BE2C (cell line): ENCODE results near the gene ICAM5.

Experiments
- DNase-seq: peaks from one replicate; pipeline ENCODE4 v3.0.0-alpha.2; 2020
- H3K27me3 ChIP-seq: fragments of 250-450 bp; sonication (Bioruptor Pico); 2 replicates; pipeline ENCODE4 v1.5.1; 2020; ENCODE audit warnings: mild to moderate bottlenecking
- H3K36me3 ChIP-seq: fragments of 250-450 bp; sonication (Bioruptor Pico); 2 replicates; pipeline ENCODE4 v1.5.1; 2020; ENCODE audit warnings: mild to moderate bottlenecking
- H3K4me1 ChIP-seq: fragments of 250-450 bp; sonication (Bioruptor Pico); 2 replicates; pipeline ENCODE4 v1.5.1; 2020
- H3K4me3 ChIP-seq: 2 replicates; pipeline ENCODE4 v1.5.1; 2011; ENCODE audit warnings: low read depth, low read length
- H3K9me3 ChIP-seq: fragments of 250-450 bp; sonication (Bioruptor Pico); 2 replicates; pipeline ENCODE4 v1.5.1; 2020
- TF ChIP-seq, protein P1 (sequence below): IDR thresholded peaks from 2 replicates; pipeline ENCODE4 v1.5.1; 2012; ENCODE audit warnings: mild to moderate bottlenecking, low read depth, low read length

ICAM5 gene

DNA sequence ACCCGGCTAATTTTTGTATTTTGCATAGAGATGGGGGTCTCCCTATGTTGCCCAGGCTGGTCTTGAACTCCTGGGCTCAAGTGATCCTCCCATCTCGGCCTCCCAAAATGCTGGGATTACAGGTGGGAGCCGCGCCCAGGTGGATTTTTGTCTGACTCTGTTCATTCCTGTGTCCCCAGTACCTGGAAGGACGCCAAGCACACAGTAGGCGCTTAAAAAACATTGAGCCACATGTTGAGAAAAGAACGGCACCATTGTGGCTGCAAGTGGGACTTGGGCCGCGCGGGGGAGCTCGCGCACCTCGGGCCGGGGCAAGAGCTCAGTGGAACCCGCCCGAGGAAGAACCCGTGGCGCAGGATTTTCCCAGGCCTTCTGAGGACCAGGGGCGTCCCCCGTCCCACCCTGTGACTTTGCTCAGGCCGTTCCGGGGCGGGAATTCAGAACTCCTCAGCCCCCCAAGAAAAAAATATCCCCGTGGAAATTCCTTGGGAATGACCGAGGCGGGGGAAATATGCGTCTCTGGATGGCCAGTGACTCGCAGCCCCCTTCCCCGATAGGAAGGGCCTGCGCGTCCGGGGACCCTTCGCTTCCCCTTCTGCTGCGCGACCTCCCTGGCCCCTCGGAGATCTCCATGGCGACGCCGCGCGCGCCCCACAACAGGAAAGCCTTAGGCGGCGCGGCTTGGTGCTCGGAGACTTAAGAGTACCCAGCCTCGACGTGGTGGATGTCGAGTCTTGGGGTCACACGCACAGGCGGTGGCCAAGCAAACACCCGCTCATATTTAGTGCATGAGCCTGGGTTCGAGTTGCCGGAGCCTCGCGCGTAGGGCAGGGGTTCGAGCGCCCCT is 20.2 kb upstream of the ICAM5 start:
- Histone ChIP-seq H3K27me3 (peaks cover 49% of the 10 kb centered on the region), H3K4me1 (no peaks in the 10 kb centered on the region), H3K36me3 (no peaks in the 10 kb centered on the region), H3K4me3 (peak overlapping the region; percentile 25; the same call in 1 of the 2 replicates), H3K9me3 (no peaks in the 10 kb centered on the region)
- TF ChIP-seq, protein P1, sequence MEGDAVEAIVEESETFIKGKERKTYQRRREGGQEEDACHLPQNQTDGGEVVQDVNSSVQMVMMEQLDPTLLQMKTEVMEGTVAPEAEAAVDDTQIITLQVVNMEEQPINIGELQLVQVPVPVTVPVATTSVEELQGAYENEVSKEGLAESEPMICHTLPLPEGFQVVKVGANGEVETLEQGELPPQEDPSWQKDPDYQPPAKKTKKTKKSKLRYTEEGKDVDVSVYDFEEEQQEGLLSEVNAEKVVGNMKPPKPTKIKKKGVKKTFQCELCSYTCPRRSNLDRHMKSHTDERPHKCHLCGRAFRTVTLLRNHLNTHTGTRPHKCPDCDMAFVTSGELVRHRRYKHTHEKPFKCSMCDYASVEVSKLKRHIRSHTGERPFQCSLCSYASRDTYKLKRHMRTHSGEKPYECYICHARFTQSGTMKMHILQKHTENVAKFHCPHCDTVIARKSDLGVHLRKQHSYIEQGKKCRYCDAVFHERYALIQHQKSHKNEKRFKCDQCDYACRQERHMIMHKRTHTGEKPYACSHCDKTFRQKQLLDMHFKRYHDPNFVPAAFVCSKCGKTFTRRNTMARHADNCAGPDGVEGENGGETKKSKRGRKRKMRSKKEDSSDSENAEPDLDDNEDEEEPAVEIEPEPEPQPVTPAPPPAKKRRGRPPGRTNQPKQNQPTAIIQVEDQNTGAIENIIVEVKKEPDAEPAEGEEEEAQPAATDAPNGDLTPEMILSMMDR, result peak; percentile 94
- DNase-seq, result peak; percentile 84

DNA sequence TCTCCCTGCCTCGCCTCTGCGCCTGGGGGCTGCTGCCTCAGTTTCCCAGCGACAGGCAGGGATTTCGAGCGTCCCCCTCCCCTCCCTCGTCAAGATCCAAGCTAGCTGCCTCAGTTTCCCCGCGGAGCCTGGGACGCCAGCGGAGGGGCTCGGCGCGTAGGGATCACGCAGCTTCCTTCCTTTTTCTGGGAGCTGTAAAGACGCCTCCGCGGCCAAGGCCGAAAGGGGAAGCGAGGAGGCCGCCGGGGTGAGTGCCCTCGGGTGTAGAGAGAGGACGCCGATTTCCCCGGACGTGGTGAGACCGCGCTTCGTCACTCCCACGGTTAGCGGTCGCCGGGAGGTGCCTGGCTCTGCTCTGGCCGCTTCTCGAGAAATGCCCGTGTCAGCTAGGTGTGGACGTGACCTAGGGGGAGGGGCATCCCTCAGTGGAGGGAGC is 19.6 kb upstream of the ICAM5 start:
- DNase-seq, result no peak
- no peak overlapping the region for H3K4me3 ChIP-seq
- H3K9me3 ChIP-seq, result no peaks in the 10 kb centered on the region
- TF ChIP-seq, protein P1, result no peak
- H3K27me3 ChIP-seq, result peaks cover 56% of the 10 kb centered on the region
- no peaks in the 10 kb centered on the region for H3K36me3 ChIP-seq
- H3K4me1 ChIP-seq, result no peaks in the 10 kb centered on the region

DNA sequence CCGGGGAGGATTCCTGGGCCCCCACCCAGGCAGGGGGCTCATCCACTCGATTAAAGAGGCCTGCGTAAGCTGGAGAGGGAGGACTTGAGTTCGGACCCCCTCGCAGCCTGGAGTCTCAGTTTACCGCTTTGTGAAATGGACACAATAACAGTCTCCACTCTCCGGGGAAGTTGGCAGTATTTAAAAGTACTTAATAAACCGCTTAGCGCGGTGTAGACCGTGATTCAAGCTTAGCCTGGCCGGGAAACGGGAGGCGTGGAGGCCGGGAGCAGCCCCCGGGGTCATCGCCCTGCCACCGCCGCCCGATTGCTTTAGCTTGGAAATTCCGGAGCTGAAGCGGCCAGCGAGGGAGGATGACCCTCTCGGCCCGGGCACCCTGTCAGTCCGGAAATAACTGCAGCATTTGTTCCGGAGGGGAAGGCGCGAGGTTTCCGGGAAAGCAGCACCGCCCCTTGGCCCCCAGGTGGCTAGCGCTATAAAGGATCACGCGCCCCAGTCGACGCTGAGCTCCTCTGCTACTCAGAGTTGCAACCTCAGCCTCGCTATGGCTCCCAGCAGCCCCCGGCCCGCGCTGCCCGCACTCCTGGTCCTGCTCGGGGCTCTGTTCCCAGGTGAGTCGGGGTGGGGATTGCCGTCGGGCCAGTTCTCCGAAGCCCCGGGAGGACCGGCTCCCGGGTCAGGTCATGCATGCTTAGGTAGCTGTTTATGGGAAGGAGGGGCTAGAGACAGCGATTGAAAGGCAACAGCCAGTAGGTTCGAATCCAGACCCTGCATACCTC is 18.9 kb upstream of the ICAM5 start, which contains the start of gene ICAM1:
ICAM1 (plus strand) TSS at position 505 of the 779 bp plus-strand sequence; CDS start at position 545, 40 bp downstream.
- TF ChIP-seq, protein P1, result no peak
- no peaks in the 10 kb centered on the region for H3K9me3 ChIP-seq
- H3K4me1 ChIP-seq, result no peaks in the 10 kb centered on the region
- H3K36me3 ChIP-seq, result no peaks in the 10 kb centered on the region
- DNase-seq, result no peak
- H3K27me3 ChIP-seq, result peaks cover 62% of the 10 kb centered on the region
- no peak within 1 kb of the TSS for H3K4me3 ChIP-seq

DNA sequence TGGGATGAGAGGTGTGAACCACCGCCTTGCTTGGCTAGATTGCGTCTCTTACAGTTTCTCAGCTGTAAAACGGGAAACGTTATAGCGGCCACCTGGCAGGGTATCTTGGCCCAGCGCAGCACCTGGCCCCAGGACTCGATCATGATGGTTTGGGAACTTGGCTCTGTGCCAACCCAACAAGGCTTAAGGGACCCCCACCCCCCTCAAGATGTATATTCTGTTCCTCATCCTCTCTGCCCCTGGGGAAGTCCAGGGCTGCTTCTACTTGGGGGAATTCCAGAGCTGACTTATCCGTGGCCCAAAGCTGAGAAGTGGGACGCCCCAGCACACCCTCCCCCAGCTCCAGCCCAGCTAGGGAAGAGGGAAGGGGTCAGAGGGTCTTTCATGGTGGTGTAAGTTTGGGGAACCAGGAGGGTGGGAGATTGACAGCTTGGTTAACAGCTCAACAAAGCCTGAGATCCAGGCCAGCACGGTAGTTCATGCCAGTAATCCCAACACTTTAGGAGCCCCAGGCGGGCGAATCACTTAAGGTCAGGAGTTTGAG is 18.1 kb upstream of the ICAM5 start:
- Histone ChIP-seq H3K9me3 (no peaks in the 10 kb centered on the region), H3K36me3 (no peaks in the 10 kb centered on the region), H3K27me3 (peaks cover 70% of the 10 kb centered on the region), H3K4me3 (no peak overlapping the region), H3K4me1 (no peaks in the 10 kb centered on the region)
- no peak for DNase-seq
- TF ChIP-seq, protein P1, result no peak

DNA sequence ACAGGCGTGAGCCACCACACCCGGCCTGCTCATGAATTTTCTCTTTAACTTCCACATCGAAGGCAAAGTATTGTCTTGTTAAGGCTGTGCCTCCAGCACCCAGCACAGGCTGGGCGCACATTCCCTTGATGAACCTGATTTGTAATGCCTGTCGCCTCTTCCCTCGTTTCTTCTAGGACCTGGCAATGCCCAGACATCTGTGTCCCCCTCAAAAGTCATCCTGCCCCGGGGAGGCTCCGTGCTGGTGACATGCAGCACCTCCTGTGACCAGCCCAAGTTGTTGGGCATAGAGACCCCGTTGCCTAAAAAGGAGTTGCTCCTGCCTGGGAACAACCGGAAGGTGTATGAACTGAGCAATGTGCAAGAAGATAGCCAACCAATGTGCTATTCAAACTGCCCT is 15.2 kb upstream of the ICAM5 start:
- no peak for DNase-seq
- H3K4me1 ChIP-seq, result no peaks in the 10 kb centered on the region
- H3K36me3 ChIP-seq, result no peaks in the 10 kb centered on the region
- H3K4me3 ChIP-seq, result no peak overlapping the region
- H3K9me3 ChIP-seq, result no peaks in the 10 kb centered on the region
- H3K27me3 ChIP-seq, result peaks cover 78% of the 10 kb centered on the region
- TF ChIP-seq, protein P1, result no peak
